Measurements from ENCODE around the gene PELI1.

DNA sequence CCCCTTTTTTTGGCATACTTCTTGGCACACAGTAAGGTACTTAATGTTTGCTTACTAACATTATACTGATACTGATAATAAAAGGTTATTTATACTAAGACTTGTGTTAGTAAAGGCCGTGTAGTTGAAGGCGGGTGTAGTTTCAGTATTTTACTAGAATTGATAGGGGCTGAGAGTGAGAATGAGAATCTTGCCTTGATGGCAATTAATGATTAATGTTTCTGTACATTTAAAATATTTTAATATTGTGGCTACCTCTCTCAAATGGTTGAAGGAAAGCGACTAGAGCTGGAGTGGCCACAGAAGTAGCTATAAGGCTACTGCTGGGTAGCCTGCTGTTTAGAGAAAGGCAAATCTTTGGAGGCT lies 29.3 kb downstream of the PELI1 start:
- no peak for TF ChIP-seq POLR2AphosphoS5 (IDR thresholded peaks at IDR 0.05)
- no peak for TF ChIP-seq CTCF (IDR thresholded peaks at IDR 0.05 in 8 of 11, conservative IDR thresholded peaks at IDR 0.05 in 3 of 11)
- no peak for TF ChIP-seq POLR2A (IDR thresholded peaks at IDR 0.05)

Data from spleen (tissue), 7 donors.